Activated naive CD4-positive, alpha-beta T cell treated with anti-CD3 and anti-CD28 coated beads, Interleukin-2, amount 10 ng/mL, durations not matched to agents 7 days and 5 days (primary cell): ENCODE results near the gene LIMCH1.

ENCODE experiments used
- CTCF ChIA-PET: fragments of 350-600 bp; sonication (Branson Sonifier 250); formaldehyde crosslinking; loops from one replicate; lab custom pipeline; 2021; ENCODE audit warnings: antibody characterized with exemption; lab: Charles Lee
- DNase-seq: peaks from one replicate; pipeline ENCODE4 v3.0.0-alpha.2; 2020
- H3K27ac Mint-ChIP-seq: one replicate; pipeline ENCODE4 v1.8.0; 2021; ENCODE audit warnings: mild to moderate bottlenecking, moderate library complexity, mixed read lengths
- H3K27me3 Mint-ChIP-seq: one replicate; pipeline ENCODE4 v1.8.0; 2021; ENCODE audit warnings: mild to moderate bottlenecking, mixed read lengths
- H3K36me3 Mint-ChIP-seq: one replicate; pipeline ENCODE4 v1.8.0; 2021; ENCODE audit warnings: mixed read lengths
- H3K4me1 Mint-ChIP-seq: one replicate; pipeline ENCODE4 v1.8.0; 2021; ENCODE audit warnings: mixed read lengths
- H3K4me3 Mint-ChIP-seq: one replicate; pipeline ENCODE4 v1.8.0; 2021; ENCODE audit warnings: mild to moderate bottlenecking, moderate library complexity, mixed read lengths
- H3K9me3 Mint-ChIP-seq: one replicate; pipeline ENCODE4 v1.8.0; 2021; ENCODE audit warnings: mixed read lengths

Gene LIMCH1

DNA sequence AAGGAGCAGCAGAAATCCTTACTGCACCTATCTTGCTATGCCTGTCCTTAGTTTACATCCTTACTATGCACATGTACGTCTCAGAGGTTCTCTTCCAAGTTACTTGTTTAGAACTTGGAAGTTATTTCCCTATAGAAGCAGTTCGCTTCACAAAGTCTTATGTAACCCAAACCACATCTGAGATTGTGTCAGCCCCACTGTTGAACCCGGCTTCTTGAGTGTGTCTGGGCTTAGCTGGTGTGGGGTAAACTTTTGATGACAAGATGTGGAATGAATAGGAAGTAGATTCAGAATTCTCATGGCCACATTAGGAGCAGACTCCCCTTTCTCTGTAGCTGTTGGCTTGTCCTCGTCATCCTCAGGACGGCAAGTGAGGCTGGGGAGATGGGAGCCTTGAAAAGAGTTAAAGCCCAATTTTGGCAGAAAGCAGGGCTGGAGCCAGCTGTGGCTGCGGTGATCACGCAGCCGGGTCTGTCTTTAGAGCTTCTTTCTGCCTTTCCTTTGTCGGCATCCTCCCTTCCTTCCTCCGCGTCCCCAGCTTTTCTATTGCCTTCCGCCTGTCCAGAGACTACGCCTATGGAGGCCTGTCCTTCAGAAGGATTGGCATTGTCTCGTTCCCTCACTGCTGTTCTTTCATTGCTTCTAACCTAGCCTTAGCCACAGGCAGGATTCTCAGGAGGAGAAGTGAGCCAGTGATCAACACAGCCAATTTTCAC is 23.0 kb upstream of the LIMCH1 start:
- no peaks in the 10 kb centered on the region for H3K4me1 Mint-ChIP-seq
- H3K36me3 Mint-ChIP-seq: no peaks in the 10 kb centered on the region
- H3K4me3 Mint-ChIP-seq: no peak overlapping the region
- CTCF ChIA-PET: no interaction called here
- no peak overlapping the region for H3K27ac Mint-ChIP-seq
- no peaks in the 10 kb centered on the region for H3K27me3 Mint-ChIP-seq
- H3K9me3 Mint-ChIP-seq: no peaks in the 10 kb centered on the region
- DNase-seq: no peak

DNA sequence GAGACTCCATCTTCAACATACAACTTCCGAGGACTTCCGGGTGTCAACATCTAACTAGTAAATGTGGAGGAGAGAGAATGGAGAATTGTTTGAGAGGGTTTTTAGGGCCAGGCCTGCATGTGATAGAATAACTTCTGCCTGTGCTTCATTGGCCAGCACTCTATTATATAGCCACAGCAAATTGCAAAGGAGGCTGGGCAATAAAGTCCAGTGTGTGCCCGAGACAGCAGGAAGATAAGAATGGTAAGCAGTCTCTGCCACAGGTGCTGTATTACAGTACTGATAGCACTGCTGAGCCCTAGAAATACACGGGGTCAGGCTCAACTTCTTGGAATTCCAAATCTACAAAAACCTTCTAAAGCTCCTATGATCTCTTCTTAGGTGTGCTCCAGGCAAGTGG is 20.8 kb upstream of the LIMCH1 start:
- CTCF ChIA-PET: no interaction called here
- no peak overlapping the region for H3K4me3 Mint-ChIP-seq
- H3K36me3 Mint-ChIP-seq: no peaks in the 10 kb centered on the region
- no peaks in the 10 kb centered on the region for H3K9me3 Mint-ChIP-seq
- H3K4me1 Mint-ChIP-seq: no peaks in the 10 kb centered on the region
- no peak for DNase-seq
- no peaks in the 10 kb centered on the region for H3K27me3 Mint-ChIP-seq
- no peak overlapping the region for H3K27ac Mint-ChIP-seq

DNA sequence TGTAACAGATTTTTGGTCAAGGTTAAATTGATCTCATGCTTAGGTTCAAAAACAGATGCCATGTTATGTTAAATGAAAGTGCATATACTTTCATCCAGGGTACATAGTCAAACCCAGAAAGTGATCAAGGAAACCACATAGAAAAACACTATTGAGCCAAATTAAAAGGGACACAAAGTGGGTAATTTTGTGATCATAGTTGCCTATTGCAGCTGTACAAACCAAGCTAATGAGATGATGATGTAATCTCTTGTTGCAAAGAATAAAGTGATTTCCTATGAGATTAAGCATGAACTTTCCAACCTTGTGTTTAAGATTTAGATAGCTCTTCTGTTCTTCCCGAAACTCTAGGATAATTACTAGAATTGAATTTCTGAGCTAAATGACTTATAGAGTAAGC is 20.2 kb upstream of the LIMCH1 start:
- Mint-ChIP-seq H3K27me3 (no peaks in the 10 kb centered on the region), H3K4me3 (no peak overlapping the region), H3K27ac (no peak overlapping the region), H3K36me3 (no peaks in the 10 kb centered on the region), H3K4me1 (no peaks in the 10 kb centered on the region), H3K9me3 (no peaks in the 10 kb centered on the region)
- CTCF ChIA-PET: no interaction called here
- no peak for DNase-seq

DNA sequence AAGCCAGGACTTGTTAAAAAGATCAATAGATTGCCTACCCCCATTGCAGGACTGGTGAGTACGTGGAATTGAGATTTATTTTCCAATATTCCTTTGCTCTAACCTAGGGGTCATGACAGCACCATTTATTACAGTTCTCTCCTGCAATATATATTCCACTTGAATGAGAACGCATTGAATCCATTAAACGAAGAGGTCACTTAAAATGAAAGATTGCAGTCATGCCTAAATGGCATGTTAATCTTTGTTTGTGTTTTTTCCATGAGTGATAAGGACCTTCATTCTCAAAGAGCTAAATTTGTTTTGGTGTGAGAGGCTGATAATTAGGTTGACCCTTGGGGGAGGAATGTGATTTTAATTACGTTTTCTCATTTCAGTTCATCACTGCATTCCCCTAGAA is 13.5 kb upstream of the LIMCH1 start:
- H3K36me3 Mint-ChIP-seq: no peaks in the 10 kb centered on the region
- H3K9me3 Mint-ChIP-seq: no peaks in the 10 kb centered on the region
- no peaks in the 10 kb centered on the region for H3K4me1 Mint-ChIP-seq
- DNase-seq: no peak
- CTCF ChIA-PET: no interaction called here
- no peak overlapping the region for H3K27ac Mint-ChIP-seq
- H3K4me3 Mint-ChIP-seq: no peak overlapping the region
- no peaks in the 10 kb centered on the region for H3K27me3 Mint-ChIP-seq

DNA sequence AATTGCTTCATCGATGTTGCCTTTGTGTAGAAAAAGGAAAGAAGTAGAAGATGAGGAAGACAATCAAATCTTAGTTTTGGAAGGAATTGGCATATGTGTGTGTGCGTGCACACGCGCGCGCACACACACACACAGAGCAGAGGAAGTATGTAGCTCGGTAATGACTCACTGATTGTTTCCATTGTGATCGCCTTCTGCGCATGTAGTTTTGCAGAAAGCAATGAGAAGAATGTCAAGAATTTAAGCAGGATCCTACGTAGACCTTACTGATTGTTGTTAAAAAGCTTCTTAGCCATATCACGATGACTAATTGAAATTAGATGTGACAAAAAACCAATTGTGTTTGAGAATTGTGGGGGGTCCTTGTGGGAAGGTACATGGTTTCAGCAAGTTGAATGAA is 12.8 kb upstream of the LIMCH1 start:
- Mint-ChIP-seq H3K4me3 (no peak overlapping the region), H3K9me3 (no peaks in the 10 kb centered on the region), H3K36me3 (no peaks in the 10 kb centered on the region), H3K4me1 (no peaks in the 10 kb centered on the region), H3K27ac (no peak overlapping the region), H3K27me3 (no peaks in the 10 kb centered on the region)
- CTCF ChIA-PET: no interaction called here
- no peak for DNase-seq

DNA sequence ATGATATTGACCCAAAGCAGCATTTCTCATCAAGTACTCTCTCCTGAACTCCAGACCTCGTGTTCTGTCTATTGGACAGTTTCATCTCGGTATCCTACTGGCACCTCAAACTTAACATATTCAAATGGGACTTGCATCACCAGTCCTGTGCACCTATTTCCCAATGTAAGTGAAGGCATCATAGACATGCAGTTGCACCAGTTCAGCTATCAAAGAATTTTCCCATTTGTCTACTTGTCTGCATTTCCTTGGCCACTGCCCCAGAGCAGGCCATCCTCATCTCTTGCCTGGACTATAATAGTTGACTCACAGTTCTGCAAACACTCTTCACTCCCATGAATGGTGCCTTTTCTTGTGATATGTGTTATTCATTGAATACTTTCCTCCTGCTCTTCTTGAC is 11.3 kb upstream of the LIMCH1 start:
- H3K36me3 Mint-ChIP-seq: no peaks in the 10 kb centered on the region
- DNase-seq: no peak
- no peaks in the 10 kb centered on the region for H3K4me1 Mint-ChIP-seq
- H3K9me3 Mint-ChIP-seq: no peaks in the 10 kb centered on the region
- no peak overlapping the region for H3K27ac Mint-ChIP-seq
- no peaks in the 10 kb centered on the region for H3K27me3 Mint-ChIP-seq
- CTCF ChIA-PET: no interaction called here
- H3K4me3 Mint-ChIP-seq: no peak overlapping the region

DNA sequence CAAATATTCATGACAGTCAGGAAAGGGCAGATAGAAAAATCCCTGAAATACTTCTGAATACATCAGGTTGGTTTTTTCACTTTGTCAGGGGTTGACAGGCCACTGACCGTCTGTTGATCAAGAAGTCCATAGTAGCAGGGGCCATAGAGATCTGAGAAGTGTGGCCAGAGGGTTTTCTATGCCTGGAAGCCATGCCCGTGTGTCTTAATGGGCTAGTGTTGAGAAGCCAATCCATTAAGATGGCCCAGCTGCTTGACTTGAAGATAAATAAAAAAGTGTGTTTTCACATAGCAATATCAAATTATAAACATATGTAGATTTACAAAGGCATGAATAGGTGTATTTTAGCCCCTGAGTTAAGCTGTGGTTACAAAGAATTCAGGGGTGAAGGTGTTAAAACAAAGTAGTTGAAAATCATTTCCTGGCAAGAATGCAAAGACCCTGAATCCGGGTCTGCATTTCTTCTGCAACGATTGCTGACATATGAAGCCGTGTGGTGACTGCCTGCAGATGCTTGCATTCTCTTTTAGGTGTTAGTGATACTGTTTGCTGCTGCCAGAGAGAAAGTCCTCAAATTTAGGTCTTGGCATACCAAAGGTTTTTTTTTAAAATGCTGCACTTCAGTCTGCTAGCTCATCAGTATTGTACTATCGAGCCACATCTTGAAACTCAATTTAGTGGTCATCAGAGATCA is 9.3 kb upstream of the LIMCH1 start:
- H3K9me3 Mint-ChIP-seq: no peaks in the 10 kb centered on the region
- DNase-seq: no peak
- no peak overlapping the region for H3K27ac Mint-ChIP-seq
- H3K4me1 Mint-ChIP-seq: no peaks in the 10 kb centered on the region
- H3K4me3 Mint-ChIP-seq: no peak overlapping the region
- H3K36me3 Mint-ChIP-seq: no peaks in the 10 kb centered on the region
- no peaks in the 10 kb centered on the region for H3K27me3 Mint-ChIP-seq
- CTCF ChIA-PET: no interaction called here

DNA sequence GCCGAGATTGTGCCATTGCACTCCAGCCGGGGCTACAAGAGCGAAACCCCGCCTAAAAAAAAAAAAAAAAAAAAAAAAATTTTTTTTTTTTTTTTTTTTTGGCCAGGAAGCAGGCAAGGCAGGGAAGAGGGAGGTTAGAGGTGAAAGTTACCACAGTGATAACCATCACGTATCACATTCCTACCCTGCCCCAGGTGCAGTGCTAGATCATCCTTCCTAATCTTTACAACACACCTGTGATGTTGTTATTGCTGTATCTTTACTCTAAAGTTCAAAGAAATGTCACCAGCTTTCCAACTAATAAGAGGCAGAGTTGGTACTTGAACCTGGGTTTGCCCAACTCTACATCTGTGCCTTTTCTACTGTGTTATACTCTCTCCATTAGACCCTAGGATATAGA is 7.2 kb upstream of the LIMCH1 start:
- Mint-ChIP-seq H3K9me3 (no peaks in the 10 kb centered on the region), H3K4me3 (no peak overlapping the region), H3K4me1 (no peaks in the 10 kb centered on the region), H3K27me3 (no peaks in the 10 kb centered on the region), H3K27ac (no peak overlapping the region), H3K36me3 (no peaks in the 10 kb centered on the region)
- CTCF ChIA-PET: no interaction called here
- no peak for DNase-seq

DNA sequence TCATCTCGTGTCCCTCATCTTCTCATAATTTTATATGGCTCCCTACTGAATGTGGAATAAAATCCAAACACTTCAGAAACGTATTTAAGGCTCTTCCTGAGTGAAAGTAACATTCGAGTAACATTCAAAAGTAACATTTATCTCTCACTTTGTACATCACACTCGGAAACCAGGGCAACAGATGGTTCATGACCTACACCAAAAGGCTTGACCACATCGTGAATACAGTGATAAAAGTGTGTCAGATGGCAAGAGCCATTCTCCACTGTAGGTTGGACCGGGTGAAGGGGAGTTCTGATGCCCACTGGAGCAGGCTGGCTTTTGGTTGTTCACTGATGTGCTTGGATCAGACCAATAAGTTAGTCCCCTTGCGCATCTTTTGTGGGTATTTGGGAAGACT is 5.6 kb upstream of the LIMCH1 start:
- DNase-seq: no peak
- no peaks in the 10 kb centered on the region for H3K9me3 Mint-ChIP-seq
- CTCF ChIA-PET: interaction anchor here (0.5 kb wide), 1 partner anchor 249 kb away, joined by 3 read pairs; no protein-coding TSS in a partner anchor
- H3K27ac Mint-ChIP-seq: no peak overlapping the region
- no peaks in the 10 kb centered on the region for H3K27me3 Mint-ChIP-seq
- H3K36me3 Mint-ChIP-seq: no peaks in the 10 kb centered on the region
- H3K4me1 Mint-ChIP-seq: no peaks in the 10 kb centered on the region
- H3K4me3 Mint-ChIP-seq: no peak overlapping the region

DNA sequence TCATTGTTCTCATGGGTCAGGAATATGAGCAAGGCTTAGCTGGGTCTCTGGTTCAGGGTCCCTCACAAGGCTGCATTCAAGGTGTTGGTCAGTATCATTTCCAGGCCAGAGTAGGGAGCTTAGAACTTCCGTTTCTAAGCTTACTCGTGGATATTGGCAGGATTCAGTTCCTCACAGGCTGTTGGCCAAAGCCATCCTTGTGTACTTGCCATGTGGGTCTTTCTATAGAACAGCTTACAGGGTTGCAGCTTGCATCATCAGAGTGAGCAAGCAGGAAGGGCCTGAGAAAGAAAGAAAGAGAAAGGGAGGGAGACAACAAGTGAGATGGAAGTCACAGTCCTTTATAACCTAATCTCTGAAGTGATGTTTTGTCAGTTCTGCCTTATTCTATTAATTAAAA is 5.1 kb upstream of the LIMCH1 start:
- Mint-ChIP-seq H3K4me3 (no peak overlapping the region), H3K27ac (no peak overlapping the region), H3K27me3 (no peaks in the 10 kb centered on the region), H3K36me3 (no peaks in the 10 kb centered on the region), H3K4me1 (no peaks in the 10 kb centered on the region), H3K9me3 (no peaks in the 10 kb centered on the region)
- CTCF ChIA-PET: interaction anchor here (0.5 kb wide), 1 partner anchor 249 kb away, joined by 3 read pairs; no protein-coding TSS in a partner anchor
- DNase-seq: no peak

DNA sequence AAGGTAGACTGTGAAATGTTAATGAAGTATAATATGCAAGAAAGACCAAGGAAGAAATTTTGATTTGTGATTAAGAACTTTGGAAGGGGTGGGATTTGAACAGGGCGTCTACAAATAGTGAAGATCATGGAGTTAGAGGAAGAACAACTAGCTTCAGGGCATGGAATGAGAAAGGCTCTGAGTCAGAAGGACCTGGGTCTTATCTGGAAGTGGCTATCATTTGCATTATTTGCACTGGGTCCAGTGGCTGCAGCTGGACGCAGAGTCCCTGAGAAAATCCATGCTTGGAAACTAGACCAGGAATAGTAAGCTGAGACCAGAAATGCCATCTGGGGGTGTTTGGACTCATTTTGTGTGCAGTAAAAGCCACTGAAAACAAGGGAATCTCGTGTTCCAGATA is 4.3 kb upstream of the LIMCH1 start:
- no peak overlapping the region for H3K27ac Mint-ChIP-seq
- H3K36me3 Mint-ChIP-seq: no peaks in the 10 kb centered on the region
- CTCF ChIA-PET: no interaction called here
- H3K9me3 Mint-ChIP-seq: no peaks in the 10 kb centered on the region
- no peak overlapping the region for H3K4me3 Mint-ChIP-seq
- no peaks in the 10 kb centered on the region for H3K4me1 Mint-ChIP-seq
- no peak for DNase-seq
- no peaks in the 10 kb centered on the region for H3K27me3 Mint-ChIP-seq

DNA sequence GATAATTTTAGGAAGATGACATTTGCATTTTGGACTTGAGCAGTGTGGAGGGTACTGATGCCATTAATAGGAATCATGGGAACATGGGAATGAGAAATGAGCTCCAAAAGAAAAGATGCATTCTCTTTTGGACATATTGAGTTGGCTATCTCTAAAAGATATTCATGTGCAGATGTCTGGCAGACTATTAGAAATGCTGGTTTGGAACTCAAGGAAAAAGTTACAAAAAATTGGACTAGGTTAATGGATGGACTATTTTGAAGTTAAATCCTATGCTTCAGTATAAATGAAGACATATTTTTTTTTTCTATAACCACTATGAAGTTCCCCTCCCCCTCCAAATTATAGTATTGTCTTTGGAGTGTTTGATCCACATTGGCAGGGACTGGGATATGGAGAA is 3.6 kb upstream of the LIMCH1 start:
- Mint-ChIP-seq H3K4me1 (no peaks in the 10 kb centered on the region), H3K27me3 (no peaks in the 10 kb centered on the region), H3K9me3 (no peaks in the 10 kb centered on the region), H3K27ac (no peak overlapping the region), H3K4me3 (no peak overlapping the region), H3K36me3 (no peaks in the 10 kb centered on the region)
- CTCF ChIA-PET: no interaction called here
- no peak for DNase-seq

DNA sequence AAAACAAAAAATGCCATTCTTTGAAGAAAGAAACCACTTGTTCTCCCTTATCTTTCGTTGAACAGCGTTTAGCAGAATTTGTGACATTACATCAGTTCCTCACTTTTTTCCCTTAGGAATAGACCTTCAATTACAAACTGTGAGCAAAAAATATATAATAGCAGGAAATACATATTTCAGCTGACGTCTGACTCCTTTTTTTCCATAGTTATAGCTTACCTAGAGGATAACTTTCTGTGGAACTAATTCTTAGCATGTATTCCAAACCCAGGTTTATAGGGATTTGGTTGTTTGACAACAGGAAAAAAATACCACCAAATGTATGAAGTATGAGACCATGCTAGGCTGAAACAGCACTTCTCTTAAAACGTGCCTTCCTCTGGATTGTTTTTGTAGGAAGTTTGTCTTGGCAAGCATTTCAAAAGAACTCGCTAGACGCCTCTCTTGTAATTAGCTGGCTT is 2.0 kb upstream of the LIMCH1 start:
- no peaks in the 10 kb centered on the region for H3K27me3 Mint-ChIP-seq
- CTCF ChIA-PET: no interaction called here
- no peaks in the 10 kb centered on the region for H3K9me3 Mint-ChIP-seq
- no peak for DNase-seq
- no peaks in the 10 kb centered on the region for H3K4me1 Mint-ChIP-seq
- no peak overlapping the region for H3K4me3 Mint-ChIP-seq
- H3K27ac Mint-ChIP-seq: no peak overlapping the region
- H3K36me3 Mint-ChIP-seq: no peaks in the 10 kb centered on the region

DNA sequence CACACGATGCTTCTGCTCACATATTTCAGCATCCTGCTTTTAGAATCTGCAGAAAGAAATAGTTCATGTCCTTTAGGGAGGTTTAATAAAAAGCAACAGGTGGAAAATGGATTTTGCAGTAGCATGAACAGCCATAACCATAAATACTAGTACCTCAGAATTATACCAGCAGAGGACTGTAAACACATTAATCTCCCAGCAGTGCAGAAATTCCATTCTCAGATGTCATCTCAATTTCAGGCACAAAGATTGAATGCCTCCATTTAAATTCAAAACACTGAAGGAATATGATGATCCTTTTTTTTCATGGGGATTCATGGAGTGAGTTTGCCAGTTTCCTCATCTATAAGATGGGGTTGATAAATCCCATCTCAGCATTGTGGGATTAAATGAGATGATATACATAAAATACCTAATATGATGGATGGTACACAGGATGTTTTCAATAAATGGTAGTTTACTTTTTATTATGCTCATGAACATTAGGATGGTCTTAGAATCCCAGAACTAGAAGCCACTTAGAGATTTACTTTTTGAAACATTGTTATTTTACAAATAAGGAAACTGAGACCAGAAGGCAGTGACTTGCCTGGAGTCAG is 566 bp upstream of the LIMCH1 start:
- H3K4me3 Mint-ChIP-seq: no peak overlapping the region
- no peaks in the 10 kb centered on the region for H3K36me3 Mint-ChIP-seq
- no peaks in the 10 kb centered on the region for H3K9me3 Mint-ChIP-seq
- H3K4me1 Mint-ChIP-seq: no peaks in the 10 kb centered on the region
- no peak for DNase-seq
- no peak overlapping the region for H3K27ac Mint-ChIP-seq
- H3K27me3 Mint-ChIP-seq: no peaks in the 10 kb centered on the region
- CTCF ChIA-PET: no interaction called here
